ENCODE data around the gene PDF.
"Not testable (repeated sequence)": the region's sequence is repeated elsewhere in the genome, so short reads cannot be mapped to it uniquely, and the experiment has no call there.

The PDF gene

GRCh38 chr16:69363281-69363717, 32.9 kb upstream of the PDF start:
- no peak for TF ChIP-seq CTCF (IDR thresholded peaks at IDR 0.05; ENCODE audit: insufficient read depth, low read length, poor library complexity, severe bottlenecking)
- DNase-seq (ENCODE audit: extremely low read depth, insufficient read length): no peak
- H3K4me3 ChIP-seq (replicated peaks; ENCODE audit: low read depth, low read length): no peak overlapping the region
- H3K36me3 ChIP-seq (ENCODE audit: control insufficient read depth, insufficient read depth, low read length): peaks cover 20% of the 10 kb centered on the region
- H3K27me3 ChIP-seq (replicated peaks; ENCODE audit: control insufficient read depth, insufficient read depth, low read length): no peaks in the 10 kb centered on the region

- not testable (repeated sequence) for DNase-seq (ENCODE audit: extremely low read depth, insufficient read length); H3K27me3 ChIP-seq (replicated peaks; ENCODE audit: control insufficient read depth, insufficient read depth, low read length); H3K4me3 ChIP-seq (replicated peaks; ENCODE audit: low read depth, low read length); H3K36me3 ChIP-seq (ENCODE audit: control insufficient read depth, insufficient read depth, low read length)
These were observed 29.7 kb upstream of the PDF start for GRCh38 chr16:69360070-69360469.

GRCh38 chr16:69351309-69352027, 21.1 kb upstream of the PDF start, which contains the start of gene TMED6:
TMED6 (minus strand) TSS chr16:69351786; CDS start chr16:69351753, 33 bp downstream.
- TF ChIP-seq CTCF (IDR thresholded peaks at IDR 0.05; ENCODE audit: insufficient read depth, low read length, poor library complexity, severe bottlenecking): no peak
- H3K36me3 ChIP-seq (ENCODE audit: control insufficient read depth, insufficient read depth, low read length): peaks cover 3% of the 10 kb centered on the region
- no peak for DNase-seq (ENCODE audit: extremely low read depth, insufficient read length)
- H3K4me3 ChIP-seq (replicated peaks; ENCODE audit: low read depth, low read length): no peak within 1 kb of the TSS
- H3K27me3 ChIP-seq (replicated peaks; ENCODE audit: control insufficient read depth, insufficient read depth, low read length): no peaks in the 10 kb centered on the region

GRCh38 chr16:69350536-69351133, 20.2 kb upstream of the PDF start:
- TF ChIP-seq CTCF (IDR thresholded peaks at IDR 0.05; ENCODE audit: insufficient read depth, low read length, poor library complexity, severe bottlenecking): no peak
- no peaks in the 10 kb centered on the region for H3K27me3 ChIP-seq (replicated peaks; ENCODE audit: control insufficient read depth, insufficient read depth, low read length)
- H3K36me3 ChIP-seq (ENCODE audit: control insufficient read depth, insufficient read depth, low read length): peaks cover 3% of the 10 kb centered on the region
- no peak for DNase-seq (ENCODE audit: extremely low read depth, insufficient read length)
- H3K4me3 ChIP-seq (replicated peaks; ENCODE audit: low read depth, low read length): no peak overlapping the region

- no peak overlapping the region for H3K4me3 ChIP-seq (replicated peaks; ENCODE audit: low read depth, low read length)
- DNase-seq (ENCODE audit: extremely low read depth, insufficient read length): no peak
- TF ChIP-seq CTCF (IDR thresholded peaks at IDR 0.05; ENCODE audit: insufficient read depth, low read length, poor library complexity, severe bottlenecking): no peak
- H3K36me3 ChIP-seq (ENCODE audit: control insufficient read depth, insufficient read depth, low read length): peaks cover 3% of the 10 kb centered on the region
- H3K27me3 ChIP-seq (replicated peaks; ENCODE audit: control insufficient read depth, insufficient read depth, low read length): no peaks in the 10 kb centered on the region
These were observed 19.1 kb upstream of the PDF start for GRCh38 chr16:69349536-69349935.

- H3K36me3 ChIP-seq (ENCODE audit: control insufficient read depth, insufficient read depth, low read length): peaks cover 4% of the 10 kb centered on the region
- DNase-seq (ENCODE audit: extremely low read depth, insufficient read length): no peak
- no peak overlapping the region for H3K4me3 ChIP-seq (replicated peaks; ENCODE audit: low read depth, low read length)
- no peak for TF ChIP-seq CTCF (IDR thresholded peaks at IDR 0.05; ENCODE audit: insufficient read depth, low read length, poor library complexity, severe bottlenecking)
- no peaks in the 10 kb centered on the region for H3K27me3 ChIP-seq (replicated peaks; ENCODE audit: control insufficient read depth, insufficient read depth, low read length)
These were observed 17.8 kb upstream of the PDF start for GRCh38 chr16:69348222-69348621.

Data from GM06990 (cell line).